ENCODE measurements around the gene ZNF507.

DNA sequence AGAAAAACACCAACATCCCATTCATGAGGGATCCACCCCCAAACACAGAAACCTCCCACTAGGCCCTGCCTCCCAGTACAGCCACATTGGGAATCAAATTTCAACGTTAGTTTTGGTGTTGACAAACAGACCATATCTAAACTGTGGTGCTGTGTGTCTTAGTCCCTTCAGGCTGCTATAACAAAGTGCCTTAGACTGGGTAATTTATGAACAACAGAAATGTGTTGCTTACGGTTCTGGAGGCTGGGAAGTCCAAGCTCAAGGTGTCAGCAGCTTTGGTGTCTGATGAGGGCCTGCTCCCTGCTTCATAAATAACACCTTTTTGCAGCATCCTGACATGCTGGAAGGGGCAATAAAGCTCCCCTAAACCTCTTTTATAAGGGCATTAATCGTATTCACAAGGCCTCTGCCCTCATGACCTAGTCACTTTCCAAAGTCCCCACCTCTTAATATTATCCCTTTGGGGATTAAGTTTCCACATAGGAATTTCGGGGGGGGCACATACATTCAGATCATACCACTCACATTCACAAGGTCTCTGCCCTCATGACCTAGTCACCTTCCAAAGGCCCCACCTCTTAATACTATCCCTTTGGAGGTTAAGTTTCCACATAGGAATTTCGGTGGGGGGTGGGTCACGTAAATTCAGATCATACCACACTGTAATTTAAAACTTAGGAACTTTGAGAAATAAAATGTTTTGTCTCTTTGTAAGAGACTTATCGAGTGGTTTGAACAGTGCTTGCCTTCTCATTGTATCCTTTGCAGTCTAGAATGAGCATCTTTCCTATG lies 27.5 kb downstream of the ZNF507 start:
- TF ChIP-seq CTCF (IDR thresholded peaks at IDR 0.05) (no peak), POLR2A (IDR thresholded peaks at IDR 0.05) (no peak), POLR2AphosphoS5 (IDR thresholded peaks at IDR 0.05; ENCODE audit: insufficient read depth in 1 of 2, low read depth in 1 of 2) (no peak)
